Thyroid gland (tissue), 4 donors: ENCODE measurements around the gene KCNJ12.
"Not testable (repeated sequence)": the region's sequence is repeated elsewhere in the genome, so short reads cannot be mapped to it uniquely, and the experiment has no call there.

ENCODE experiments used
- CTCF ChIP-seq, 6 experiments: fragments of 200-600 bp in 3 of 6; fragments of 450-650 bp in 3 of 6; sonication (generic) in 3 of 6; IDR thresholded peaks; one replicate each; pipeline ENCODE4 v1.5.1; 2016 to 2019; ENCODE audit warnings: antibody characterized with exemption in 6 of 6, mild to moderate bottlenecking in 2 of 6, inconsistent platforms in 1 of 6, moderate library complexity in 1 of 6
- POLR2A ChIP-seq, 2 donors: fragments of 450-650 bp; IDR thresholded peaks; one replicate each; pipeline ENCODE4 v1.6.1; 2017; ENCODE audit warnings: antibody characterized with exemption in 2 of 2, mild to moderate bottlenecking in 2 of 2, moderate library complexity in 1 of 2

GRCh38 chr17:21350495-21350894 lies 25.7 kb upstream of the KCNJ12 start:
- TF ChIP-seq CTCF, POLR2A (IDR thresholded peaks at IDR 0.05): not testable (repeated sequence)
